Mesothelial cell of epicardium (in vitro differentiated cells): ENCODE measurements around the gene KCNE5. TPM values are rescaled to one million over a fixed set of nuclear protein-coding genes. Genes with fewer than 3 reads are reported as not detected.
"Not testable (repeated sequence)": the region's sequence is repeated elsewhere in the genome, so short reads cannot be mapped to it uniquely, and the experiment has no call there.

ENCODE experiments used
- DNase-seq, 2 experiments: peaks; one replicate each; pipeline ENCODE4 v3.0.0; 2021; ENCODE audit warnings: low spot score in 2 of 2; ENCODE audit not compliant: unreplicated experiment in 2 of 2
- H3K27ac Mint-ChIP-seq: 2 replicates; pipeline ENCODE4 v1.8.0; 2021; ENCODE audit warnings: mixed read lengths
- H3K27me3 Mint-ChIP-seq: 2 replicates; pipeline ENCODE4 v1.8.0; 2021; ENCODE audit warnings: low read depth, mixed read lengths
- H3K36me3 Mint-ChIP-seq: 2 replicates; pipeline ENCODE4 v1.8.0; 2021; ENCODE audit warnings: mixed read lengths
- H3K4me1 Mint-ChIP-seq: 2 replicates; pipeline ENCODE4 v1.8.0; 2021; ENCODE audit warnings: mixed read lengths
- H3K4me3 Mint-ChIP-seq: 2 replicates; pipeline ENCODE4 v1.8.0; 2021; ENCODE audit warnings: mild to moderate bottlenecking, moderate library complexity, mixed read lengths
- H3K9me3 Mint-ChIP-seq: 2 replicates; pipeline ENCODE4 v1.8.0; 2021; ENCODE audit warnings: mixed read lengths
- total RNA-seq: library from RNA; stranded (reverse); gene quantifications from 3 replicates; pipeline ENCODE4 v1.2.1, GENCODE V29; 2021
- TF ChIP-seq, protein P1 (sequence below): fragments of 200-600 bp; sonication (generic); IDR thresholded peaks from one replicate; pipeline ENCODE4 v1.5.0; 2021; ENCODE audit warnings: antibody characterized with exemption; ENCODE audit not compliant: unreplicated experiment

The KCNE5 gene
- total RNA-seq, 1 donor from 2014 or later: 2.5 TPM

DNA sequence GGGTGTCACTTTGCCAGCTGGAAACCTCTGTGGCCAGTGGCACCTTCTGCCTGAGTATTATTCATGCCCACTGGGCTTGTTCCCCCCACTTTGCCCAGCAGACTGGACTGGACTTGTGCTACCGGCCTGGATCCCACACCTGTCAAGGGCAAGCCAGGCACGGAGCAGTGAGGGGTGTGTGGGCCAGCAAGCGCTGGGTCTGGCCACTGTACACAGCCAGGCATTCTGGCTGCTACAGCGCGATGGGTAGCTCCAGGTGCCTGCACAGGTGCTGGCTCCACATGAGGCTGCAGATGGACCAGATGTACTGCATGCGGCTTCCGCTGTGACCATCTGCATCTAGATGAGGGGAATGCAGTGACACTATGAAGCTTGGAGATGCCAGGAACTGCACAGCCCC lies 39.5 kb downstream of the KCNE5 start:
- H3K4me3 Mint-ChIP-seq: no peak overlapping the region
- peaks cover 4% of the 10 kb centered on the region for H3K27me3 Mint-ChIP-seq

DNA sequence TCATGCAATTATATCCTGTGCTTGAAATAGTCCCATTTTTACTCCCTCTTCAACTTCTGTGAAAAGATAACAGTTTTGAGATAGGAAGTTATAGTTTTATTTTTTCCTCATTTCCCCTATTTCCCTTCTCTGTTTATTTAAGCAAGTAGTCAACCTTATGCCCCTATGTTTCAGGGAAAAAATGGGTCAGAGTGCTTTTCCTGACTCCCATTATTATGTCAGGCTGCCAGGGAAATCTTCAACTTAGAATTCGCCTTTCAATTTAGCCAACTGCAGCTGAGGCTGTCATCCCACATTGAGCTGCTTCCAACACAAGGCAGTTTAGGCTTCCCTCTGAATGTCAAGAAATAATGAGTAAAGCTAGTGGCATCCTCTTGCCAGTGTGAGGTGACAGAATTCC lies 46.1 kb downstream of the KCNE5 start:
- no peak for DNase-seq
- peaks cover 24% of the 10 kb centered on the region for H3K9me3 Mint-ChIP-seq
- H3K27ac Mint-ChIP-seq: no peak overlapping the region
- H3K27me3 Mint-ChIP-seq: peaks cover 1% of the 10 kb centered on the region
- no peaks in the 10 kb centered on the region for H3K36me3 Mint-ChIP-seq
- TF ChIP-seq, protein P1, sequence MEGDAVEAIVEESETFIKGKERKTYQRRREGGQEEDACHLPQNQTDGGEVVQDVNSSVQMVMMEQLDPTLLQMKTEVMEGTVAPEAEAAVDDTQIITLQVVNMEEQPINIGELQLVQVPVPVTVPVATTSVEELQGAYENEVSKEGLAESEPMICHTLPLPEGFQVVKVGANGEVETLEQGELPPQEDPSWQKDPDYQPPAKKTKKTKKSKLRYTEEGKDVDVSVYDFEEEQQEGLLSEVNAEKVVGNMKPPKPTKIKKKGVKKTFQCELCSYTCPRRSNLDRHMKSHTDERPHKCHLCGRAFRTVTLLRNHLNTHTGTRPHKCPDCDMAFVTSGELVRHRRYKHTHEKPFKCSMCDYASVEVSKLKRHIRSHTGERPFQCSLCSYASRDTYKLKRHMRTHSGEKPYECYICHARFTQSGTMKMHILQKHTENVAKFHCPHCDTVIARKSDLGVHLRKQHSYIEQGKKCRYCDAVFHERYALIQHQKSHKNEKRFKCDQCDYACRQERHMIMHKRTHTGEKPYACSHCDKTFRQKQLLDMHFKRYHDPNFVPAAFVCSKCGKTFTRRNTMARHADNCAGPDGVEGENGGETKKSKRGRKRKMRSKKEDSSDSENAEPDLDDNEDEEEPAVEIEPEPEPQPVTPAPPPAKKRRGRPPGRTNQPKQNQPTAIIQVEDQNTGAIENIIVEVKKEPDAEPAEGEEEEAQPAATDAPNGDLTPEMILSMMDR: no peak
- no peaks in the 10 kb centered on the region for H3K4me1 Mint-ChIP-seq
- no peak overlapping the region for H3K4me3 Mint-ChIP-seq

More for the DNA sequence above, 39.5 kb downstream of the KCNE5 start:
- TF ChIP-seq, protein P1: no peak
- Mint-ChIP-seq H3K4me1 (no peaks in the 10 kb centered on the region), H3K9me3 (no peaks in the 10 kb centered on the region), H3K36me3 (no peaks in the 10 kb centered on the region), H3K27ac (no peak overlapping the region)
- no peak for DNase-seq

DNA sequence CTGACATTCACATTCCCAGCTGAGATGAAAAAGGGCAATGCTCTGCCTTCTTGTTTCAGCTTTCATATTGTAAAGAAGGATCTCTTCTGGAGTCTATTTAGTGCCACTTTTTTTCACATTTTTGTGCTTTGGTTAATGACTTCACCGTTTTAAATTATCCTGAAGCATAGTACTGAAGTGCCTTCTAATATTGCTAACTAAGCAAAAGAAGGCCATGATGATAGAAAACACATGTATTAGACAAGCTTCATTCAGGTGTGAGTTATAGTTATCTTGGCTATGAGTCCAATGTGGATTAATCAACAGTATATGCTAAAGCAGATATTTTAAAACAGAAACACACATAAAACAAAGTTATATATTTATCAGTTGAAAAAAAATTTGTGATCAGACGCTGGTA lies 47.9 kb downstream of the KCNE5 start:
- no peak overlapping the region for H3K4me3 Mint-ChIP-seq

DNA sequence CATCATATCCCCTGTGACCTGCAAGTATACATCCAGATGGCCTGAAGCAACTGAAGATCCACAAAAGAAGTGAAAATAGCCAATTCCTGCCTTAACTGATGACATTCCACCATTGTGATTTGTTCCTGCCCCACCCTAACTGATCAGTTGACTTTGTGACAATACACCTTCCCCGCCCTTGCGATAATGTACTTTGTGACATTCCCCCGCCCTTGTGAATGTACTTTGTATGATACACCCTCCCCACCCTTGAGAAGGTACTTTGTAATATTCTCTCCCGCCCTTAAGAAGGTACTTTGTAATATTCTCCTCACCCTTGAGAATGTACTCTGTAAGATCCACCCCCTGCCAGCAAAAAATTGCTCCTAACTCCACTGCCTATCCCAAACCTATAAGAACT lies 48.9 kb downstream of the KCNE5 start:
- not testable (repeated sequence) for H3K36me3 Mint-ChIP-seq, DNase-seq, H3K4me3 Mint-ChIP-seq, H3K27ac Mint-ChIP-seq, H3K27me3 Mint-ChIP-seq, H3K4me1 Mint-ChIP-seq
- peaks cover 37% of the 10 kb centered on the region for H3K9me3 Mint-ChIP-seq

More for the DNA sequence above, 47.9 kb downstream of the KCNE5 start:
- H3K4me1 Mint-ChIP-seq: no peaks in the 10 kb centered on the region
- H3K27me3 Mint-ChIP-seq: peaks cover under 1% of the 10 kb centered on the region
- no peak for DNase-seq
- TF ChIP-seq, protein P1: no peak
- H3K9me3 Mint-ChIP-seq: peaks cover 33% of the 10 kb centered on the region
- no peaks in the 10 kb centered on the region for H3K36me3 Mint-ChIP-seq
- H3K27ac Mint-ChIP-seq: no peak overlapping the region

Other genes starting within 250 kb of the KCNE5 start
- 0.07 TPM in 2 of 3 replicates, not detected in the other for gene GUCY2F, start 143.1 kb downstream of the KCNE5 start, total RNA-seq
- 9.4 to 10.4 TPM (median 10.3 TPM) in 3 replicates for gene NXT2, start 88.3 kb downstream of the KCNE5 start, total RNA-seq
- 14.0 to 15.4 TPM (median 15.0 TPM) in 3 replicates for gene ACSL4, start 108.1 kb upstream of the KCNE5 start, total RNA-seq